Stimulated activated CD8-positive, alpha-beta memory T cell treated with anti-CD3 and anti-CD28 coated beads, Interleukin-4, amount 100 ng/mL, for 4 hours (primary cell): ENCODE measurements around the gene MKX.
"Not testable (repeated sequence)": the region's sequence is repeated elsewhere in the genome, so short reads cannot be mapped to it uniquely, and the experiment has no call there.

Experiments used
- DNase-seq, 2 donors: peaks; one replicate each; pipeline ENCODE4 v3.0.0-alpha.2; 2020; ENCODE audit warnings: low read depth in 2 of 2, low spot score in 1 of 2

MKX gene

GRCh38 chr10:27695088-27695487 is 50.5 kb downstream of the MKX start:
- DNase-seq: no peak

- DNase-seq: no peak
These were observed 53.0 kb downstream of the MKX start for GRCh38 chr10:27692663-27693062.

GRCh38 chr10:27688991-27689390 is 56.6 kb downstream of the MKX start:
- no peak for DNase-seq

GRCh38 chr10:27688276-27688675 is 57.3 kb downstream of the MKX start:
- DNase-seq: no peak

- no peak for DNase-seq
These were observed 57.9 kb downstream of the MKX start for GRCh38 chr10:27687743-27688142.

- no peak for DNase-seq
These were observed 58.3 kb downstream of the MKX start for GRCh38 chr10:27687326-27687725.

GRCh38 chr10:27685681-27686080 is 59.9 kb downstream of the MKX start:
- DNase-seq: no peak

- DNase-seq: no peak
These were observed 62.4 kb downstream of the MKX start for GRCh38 chr10:27683226-27683625.

- DNase-seq: not testable (repeated sequence)
These were observed 63.8 kb downstream of the MKX start for GRCh38 chr10:27681795-27682194.

- DNase-seq: no peak
These were observed 64.7 kb downstream of the MKX start for GRCh38 chr10:27680691-27681605.

GRCh38 chr10:27680006-27680557 is 65.5 kb downstream of the MKX start:
- no peak for DNase-seq

- no peak for DNase-seq
These were observed 66.2 kb downstream of the MKX start for GRCh38 chr10:27679369-27679912.

GRCh38 chr10:27678166-27678565 is 67.5 kb downstream of the MKX start:
- no peak for DNase-seq

- no peak for DNase-seq
These were observed 72.6 kb downstream of the MKX start for GRCh38 chr10:27673065-27673464.

GRCh38 chr10:27671821-27672220 is 73.8 kb downstream of the MKX start:
- DNase-seq: no peak

GRCh38 chr10:27664461-27664860 is 81.2 kb downstream of the MKX start:
- DNase-seq: no peak

GRCh38 chr10:27663621-27664020 is 82.0 kb downstream of the MKX start:
- DNase-seq: no peak

GRCh38 chr10:27661514-27662286 is 83.9 kb downstream of the MKX start:
- DNase-seq: no peak

- no peak for DNase-seq
These were observed 84.9 kb downstream of the MKX start for GRCh38 chr10:27660711-27661110.

- DNase-seq: no peak
These were observed 85.4 kb downstream of the MKX start for GRCh38 chr10:27660268-27660667.

- DNase-seq: no peak
These were observed 85.8 kb downstream of the MKX start for GRCh38 chr10:27659786-27660185.

GRCh38 chr10:27658788-27659187 is 86.8 kb downstream of the MKX start:
- DNase-seq: no peak
